Stimulated activated CD4-positive, alpha-beta T cell treated with anti-CD3 and anti-CD28 coated beads, Interleukin-4, amount 100 ng/mL, for 24 hours (primary cell): Measurements from ENCODE around the gene PI3.

ENCODE experiments used
- DNase-seq: peaks from one replicate; pipeline ENCODE4 v3.0.0-alpha.2; 2020

The PI3 gene

DNA sequence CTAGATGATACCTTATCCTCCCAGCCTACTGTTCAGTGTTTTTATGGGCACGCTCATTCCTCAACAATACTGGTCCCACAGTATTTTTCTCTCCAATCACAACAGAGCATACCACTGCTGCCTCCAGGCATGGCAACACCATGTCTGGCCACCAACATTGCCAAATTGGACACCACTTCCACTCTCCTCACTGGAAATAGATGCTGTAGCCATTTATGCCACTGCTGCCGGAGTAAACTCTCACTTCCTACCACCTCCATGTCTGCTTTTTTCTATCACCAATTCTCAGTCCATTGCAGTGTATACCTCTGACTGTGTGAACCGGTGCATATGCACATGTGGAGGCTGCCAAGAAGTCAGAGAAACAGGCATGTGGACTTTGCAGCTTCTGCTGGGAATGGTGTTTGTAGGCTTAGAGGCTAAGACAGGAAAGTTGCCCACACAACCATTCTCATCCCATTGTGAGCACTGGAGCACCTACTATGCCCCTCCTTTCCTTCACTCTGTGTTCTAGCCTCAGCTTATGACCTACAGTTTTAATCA lies 14.4 kb downstream of the PI3 start:
- DNase-seq: no peak

- DNase-seq: no peak
Measured at GRCh38 chr20:45189861-45190260, 15.2 kb downstream of the PI3 start.

DNA sequence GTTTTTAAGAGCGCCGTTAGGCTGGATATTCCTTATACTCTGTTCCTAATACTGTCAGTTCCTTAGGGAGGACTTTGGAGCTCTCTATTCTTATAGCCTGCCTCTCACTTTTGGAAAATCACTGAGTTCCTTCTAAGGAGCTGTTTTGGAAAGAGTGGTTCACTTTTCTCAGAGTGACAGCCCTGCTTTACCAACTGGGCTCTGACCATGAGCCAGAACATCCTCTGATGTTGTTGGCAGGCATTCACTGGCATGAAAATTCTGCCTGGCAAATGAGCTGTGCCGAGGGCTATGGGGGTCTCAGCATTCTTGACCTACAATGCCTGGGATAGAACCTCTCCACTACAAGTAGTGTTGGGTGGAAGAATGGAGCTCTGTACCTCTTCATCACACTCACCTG lies 17.2 kb downstream of the PI3 start:
- no peak for DNase-seq

DNA sequence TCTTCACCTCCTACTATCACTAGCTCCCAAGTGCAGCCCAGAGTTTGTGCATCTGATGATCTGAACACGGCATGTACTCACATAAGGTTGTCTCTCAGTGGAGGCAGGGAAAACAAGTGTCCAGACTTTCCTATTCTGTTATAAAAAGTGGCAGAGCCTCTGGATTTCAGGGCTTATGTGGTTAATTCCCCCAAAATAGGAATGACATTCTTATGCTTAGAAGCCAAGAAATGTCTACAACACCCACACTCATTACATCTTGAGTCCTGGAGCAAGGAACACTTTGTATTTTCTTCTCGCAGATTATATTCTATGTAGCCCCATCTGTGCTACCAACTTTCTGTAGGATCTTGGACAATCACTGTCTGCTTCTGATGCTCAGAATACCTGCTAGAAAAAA lies 18.6 kb downstream of the PI3 start:
- DNase-seq: no peak

DNA sequence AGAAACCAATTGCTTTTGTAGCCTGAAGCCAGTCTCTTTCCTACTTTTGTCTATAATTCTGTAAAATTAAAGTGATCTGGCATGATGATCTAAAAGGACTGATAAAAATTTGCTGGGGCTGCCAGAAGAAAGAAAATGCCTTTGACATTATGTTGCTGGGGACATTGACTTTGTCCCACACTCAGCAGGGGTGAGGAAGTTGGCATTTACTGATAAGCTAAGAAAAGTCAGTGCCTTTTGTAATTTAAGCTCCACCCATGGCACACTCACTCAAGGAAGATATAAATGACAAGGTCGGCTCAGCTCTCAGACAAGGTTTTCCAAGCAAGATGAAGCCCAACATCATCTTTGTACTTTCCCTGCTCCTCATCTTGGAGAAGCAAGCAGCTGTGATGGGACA lies 32.0 kb downstream of the PI3 start, which contains the start of gene SEMG1:
Gene SEMG1 (plus strand): TSS at position 309 of the 400 bp plus-strand sequence. CDS start 21 bp downstream, at position 330.
- DNase-seq: no peak

DNA sequence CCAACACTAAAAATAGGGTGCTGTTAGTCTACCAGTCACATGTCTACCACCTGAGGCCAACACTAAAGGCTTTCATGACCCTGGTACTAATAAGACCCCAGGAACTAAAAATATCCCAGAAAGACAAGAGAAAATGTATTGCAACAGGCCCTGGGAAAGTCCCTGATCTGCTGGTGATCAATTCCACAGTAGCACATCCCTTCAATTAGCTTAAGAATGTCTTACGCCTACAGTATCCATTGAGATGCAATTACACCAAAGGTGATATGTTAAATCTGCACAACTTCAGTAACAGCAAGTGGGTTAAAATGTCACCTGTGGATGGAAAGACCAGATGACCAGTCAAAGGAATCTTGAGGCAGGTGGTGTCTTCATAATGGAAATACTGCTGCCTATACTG lies 35.2 kb downstream of the PI3 start:
- DNase-seq: no peak

DNA sequence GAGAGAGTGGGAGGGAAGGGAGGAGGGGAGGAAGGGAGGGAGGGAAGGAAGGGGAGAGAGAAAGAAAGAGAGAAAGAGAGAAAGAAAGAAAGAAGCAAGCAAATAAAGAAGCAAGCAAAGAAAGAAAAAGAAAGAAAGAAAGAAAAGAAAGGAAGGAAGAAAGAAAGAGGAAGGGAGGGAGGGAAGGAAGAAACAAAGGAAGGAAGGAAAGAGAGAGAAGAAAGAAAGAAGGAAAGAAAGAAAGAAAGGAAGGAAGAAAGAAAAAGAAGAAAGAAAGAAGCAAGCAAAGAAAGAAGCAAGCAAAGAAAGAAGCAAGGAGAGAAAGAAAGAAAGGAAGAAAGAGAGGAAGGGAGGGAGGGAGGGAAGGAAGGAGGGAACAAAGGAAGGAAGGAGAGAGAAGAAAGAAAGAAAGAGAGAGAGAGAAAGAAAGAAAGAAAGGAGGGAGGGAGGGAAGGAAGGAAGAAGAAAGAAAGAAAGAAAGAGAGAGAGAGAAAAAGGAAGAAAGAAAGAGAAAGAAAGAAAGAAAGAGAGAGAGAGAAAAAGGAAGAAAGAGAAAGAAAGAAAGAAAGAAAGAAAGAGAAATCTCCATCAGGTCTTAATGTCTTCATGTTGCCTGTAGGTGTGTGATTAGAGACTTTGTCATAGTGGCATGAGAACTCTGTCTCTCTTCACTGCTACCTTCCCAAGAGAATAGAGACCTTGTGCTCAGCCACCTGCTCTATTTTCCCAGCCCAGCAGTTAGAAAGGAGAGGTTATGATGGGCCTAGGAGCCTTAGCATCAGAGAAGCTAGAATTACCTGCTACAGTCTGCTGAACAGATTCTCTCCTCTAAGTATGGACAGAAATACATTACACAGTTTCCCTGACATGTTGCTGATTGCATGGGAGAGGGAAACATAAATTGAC lies 37.1 kb downstream of the PI3 start:
- DNase-seq: no peak

GRCh38 chr20:45212836-45213235 lies 38.1 kb downstream of the PI3 start:
- no peak for DNase-seq

DNA sequence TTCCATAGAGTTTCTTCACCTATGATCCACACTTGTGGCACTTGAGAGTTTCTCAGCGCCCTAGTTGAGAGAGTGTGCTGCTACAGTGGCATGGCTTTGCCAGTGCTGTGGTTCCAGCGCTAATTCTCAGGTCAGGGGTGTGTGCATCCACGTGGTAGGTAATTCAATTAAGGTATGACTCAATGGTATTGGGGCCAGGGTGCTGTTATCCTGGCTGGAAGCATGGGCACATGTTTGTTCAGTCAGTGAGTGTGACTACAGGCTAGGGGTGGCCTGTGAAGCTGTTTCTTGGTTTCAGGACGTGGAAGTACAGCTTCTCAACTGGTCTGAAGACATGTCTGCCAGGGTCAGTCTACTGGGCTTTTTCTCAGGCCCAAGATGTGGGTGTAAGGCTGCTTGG lies 43.4 kb downstream of the PI3 start:
- no peak for DNase-seq

- DNase-seq: no peak
Measured at GRCh38 chr20:45218636-45219035, 43.9 kb downstream of the PI3 start.

GRCh38 chr20:45221076-45221475 lies 46.4 kb downstream of the PI3 start, which contains the start of gene SEMG2:
Gene SEMG2 (plus strand): TSS chr20:45221373. CDS start chr20:45221390, 17 bp downstream.
- no peak for DNase-seq

GRCh38 chr20:45223136-45223535 lies 48.4 kb downstream of the PI3 start:
- DNase-seq: no peak
